D721Med (cell line): Measurements from ENCODE around the gene NPTN.
"Not testable (repeated sequence)": the region's sequence is repeated elsewhere in the genome, so short reads cannot be mapped to it uniquely, and the experiment has no call there.

Experiments used
- DNase-seq: peaks from one replicate; pipeline ENCODE4 v3.0.0; 2011; ENCODE audit warnings: low spot score; ENCODE audit not compliant: insufficient read length
- FAIRE-seq: peaks from 2 replicates; lab custom pipeline; 2011; peaks lifted over from hg19 to GRCh38; lab: Jason Lieb, UNC
- CTCF ChIP-seq: IDR thresholded peaks from 2 replicates; pipeline ENCODE4 v1.5.1; 2012; ENCODE audit warnings: mild to moderate bottlenecking, control low read depth; ENCODE audit not compliant: insufficient read depth; ENCODE audit errors: missing control alignments

The NPTN gene

DNA sequence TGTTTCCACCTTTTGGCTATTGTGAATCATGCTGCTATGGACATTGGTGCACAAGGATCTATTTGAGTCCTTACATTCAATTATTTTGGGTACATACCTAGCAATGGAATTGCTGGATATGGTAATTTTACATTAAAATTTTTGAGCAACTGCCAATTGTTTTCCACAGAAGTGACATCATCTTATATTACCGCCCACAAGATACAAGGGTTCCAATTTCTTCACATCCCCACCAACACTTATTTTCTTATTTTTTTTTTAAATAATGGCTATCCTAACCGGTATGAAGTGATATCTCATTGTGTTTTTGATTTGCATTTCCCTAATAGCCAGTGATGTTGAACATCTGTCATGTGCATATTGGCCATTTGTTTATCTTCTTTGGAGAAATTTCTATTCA is 22.5 kb upstream of the NPTN start:
- FAIRE-seq = no peak
- no peak for DNase-seq
- no peak for TF ChIP-seq CTCF

DNA sequence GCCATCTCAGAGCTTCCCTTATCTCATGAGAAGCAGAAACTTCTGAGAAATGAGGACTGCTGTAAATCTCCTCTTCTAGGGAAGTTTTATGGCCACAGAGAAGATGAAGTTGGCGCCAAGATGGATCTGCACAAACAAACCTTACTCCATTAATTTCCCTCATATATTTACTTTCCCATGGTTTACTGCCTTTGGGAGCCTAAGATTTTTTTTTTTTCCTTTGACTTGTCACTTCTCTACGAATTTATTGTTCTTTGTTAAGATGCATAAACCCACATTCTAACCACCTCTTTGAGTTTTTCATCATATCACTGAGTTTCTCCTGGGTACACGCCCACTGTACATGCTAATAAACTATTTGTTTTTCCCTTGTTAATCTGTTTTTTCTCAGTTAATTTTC is 21.5 kb upstream of the NPTN start:
- DNase-seq (no peak), FAIRE-seq (no peak)
- no peak for TF ChIP-seq CTCF

DNA sequence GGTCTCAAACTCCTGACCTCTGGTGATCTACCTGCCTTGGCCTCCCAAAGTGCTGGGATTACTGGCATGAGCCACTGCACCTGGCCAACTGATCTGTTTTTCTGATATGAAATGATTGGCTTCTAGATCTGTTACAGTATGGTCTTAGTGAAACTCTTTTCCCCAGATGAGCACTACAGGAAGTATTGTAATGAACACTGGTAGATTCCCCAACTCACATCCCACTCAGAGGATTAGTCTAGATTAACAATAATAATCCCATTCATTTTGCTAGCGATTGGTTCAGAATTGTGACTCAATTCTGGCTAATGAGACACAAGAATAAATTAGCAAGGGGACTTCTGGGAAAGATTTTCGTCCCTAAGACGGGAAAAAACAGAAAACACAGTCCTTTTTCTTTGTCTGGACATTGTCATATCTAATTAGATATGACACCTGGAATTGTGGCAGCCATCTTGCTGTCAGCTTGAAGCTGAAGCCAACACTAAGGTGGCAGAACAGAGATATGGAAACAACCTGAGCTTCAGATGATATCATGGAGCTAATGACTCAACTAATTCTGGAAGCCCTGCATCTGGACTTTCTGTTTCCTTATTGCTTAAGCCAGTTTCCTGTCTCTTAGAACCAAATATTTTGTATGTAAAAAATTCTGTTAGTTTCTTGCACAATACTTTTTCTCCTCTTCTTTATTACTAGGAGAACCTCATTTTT is 17.4 kb upstream of the NPTN start:
- no peak for TF ChIP-seq CTCF
- no peak for DNase-seq
- no peak for FAIRE-seq

DNA sequence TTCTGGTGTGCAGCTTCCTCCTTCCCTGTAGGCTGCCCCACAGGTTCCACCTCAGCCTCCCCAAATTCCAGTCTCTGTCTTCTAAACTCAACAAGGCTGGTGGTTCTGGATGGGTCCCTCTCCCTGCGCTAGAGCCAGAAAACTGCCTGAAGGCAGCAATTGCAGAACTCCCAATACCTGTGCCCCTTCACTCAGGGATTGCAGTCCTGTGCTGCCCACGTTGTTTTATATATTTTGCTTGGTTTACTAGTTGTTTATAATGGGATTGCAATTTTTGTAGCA is 14.8 kb upstream of the NPTN start:
- TF ChIP-seq CTCF = no peak
- FAIRE-seq (no peak), DNase-seq (no peak)

DNA sequence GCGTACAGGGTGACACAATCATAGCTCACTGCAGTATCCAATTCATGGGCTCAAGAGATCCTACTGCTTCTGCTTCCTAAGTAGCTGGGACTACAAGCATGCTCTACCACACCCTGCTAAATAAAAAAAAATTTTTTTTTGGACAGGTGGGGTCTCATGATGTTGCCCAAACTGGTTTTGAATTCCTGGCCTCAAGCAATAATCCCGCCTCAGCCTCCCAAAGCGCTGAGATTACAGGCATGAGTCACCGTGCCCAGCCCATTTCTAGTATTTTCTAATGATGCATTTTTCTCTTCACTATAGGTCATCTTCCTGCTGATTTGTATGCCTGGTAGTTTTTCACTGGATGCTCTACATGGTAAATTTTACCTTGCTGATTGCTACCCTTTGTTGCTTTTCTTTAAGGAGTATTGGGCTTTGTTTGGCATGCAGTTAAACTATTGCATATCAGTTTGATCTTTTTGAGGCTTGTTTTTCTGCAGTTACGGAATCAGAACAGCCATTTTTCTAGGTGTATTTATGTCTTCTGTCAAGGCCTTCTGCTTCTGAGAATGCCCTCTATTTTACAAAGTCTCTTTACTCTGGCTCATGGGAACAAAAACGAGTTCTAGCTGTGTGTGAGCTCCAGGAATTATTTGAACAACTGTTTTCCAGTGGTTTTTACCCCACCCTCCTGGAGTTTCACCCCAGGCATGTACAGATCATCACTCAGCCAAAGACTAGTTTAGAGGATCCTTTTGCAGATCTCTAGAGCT is 14.2 kb upstream of the NPTN start:
- DNase-seq (no peak), FAIRE-seq (no peak)
- no peak for TF ChIP-seq CTCF

GRCh38 chr15:73639464-73639863 is 6.3 kb upstream of the NPTN start:
- DNase-seq, FAIRE-seq: not testable (repeated sequence)

- no peak for TF ChIP-seq CTCF
- FAIRE-seq = no peak
- no peak for DNase-seq
Measured at GRCh38 chr15:73637527-73637926, 4.3 kb upstream of the NPTN start.
